ENCODE data around the gene BTBD19. TPM values are rescaled to one million over a fixed set of nuclear protein-coding genes. Genes with fewer than 3 reads are reported as not detected.
A peak's percentile ranks its signal among the peaks of the same experiment; 100 is the strongest.

BTBD19 gene
- total and polyA plus RNA-seq, 9 of the 15 experiments (the other 6 are each of a cell fraction or from before 2014, with no cell fraction given) = 0.22 to 2.0 (median 0.95) TPM

- TF ChIP-seq CREB3L1 (IDR thresholded peaks at IDR 0.05; ENCODE audit: borderline replicate concordance, low read depth) (no peak), HDAC3 (IDR thresholded peaks at IDR 0.05; ENCODE audit: borderline replicate concordance, partially characterized antibody) (no peak), MBD2 (IDR thresholded peaks at IDR 0.05; ENCODE audit: borderline replicate concordance, low read depth) (no peak), POLR2AphosphoS5 (IDR thresholded peaks at IDR 0.05; ENCODE audit: control insufficient read depth, insufficient read depth, low read depth, low read length) (peak; percentile 17; the same call in 1 of the 2 replicates), KDM1A (IDR thresholded peaks at IDR 0.05) (peak in 1 of 2 experiments; percentile 60; a peak in 2 of 4 replicates), NR4A1 (CRISPR knock-in tag; IDR thresholded peaks at IDR 0.05) (no peak), NR4A1 (tag; IDR thresholded peaks at IDR 0.05) (no peak), XRCC4 (IDR thresholded peaks at IDR 0.05; ENCODE audit: extremely low read depth, insufficient read depth, insufficient read length) (no peak), POLR2B (IDR thresholded peaks at IDR 0.05; ENCODE audit: low read depth, partially characterized antibody) (peak; percentile 30), ATF2 (CRISPR knock-in tag; IDR thresholded peaks at IDR 0.05) (no peak), SNRNP70 (optimal IDR thresholded peaks at IDR 0.05; ENCODE audit: low read depth, low read length) (peak; percentile 8), GABPB2 (CRISPR knock-in tag; conservative IDR thresholded peaks at IDR 0.05) (no peak), ZHX1 (conservative IDR thresholded peaks at IDR 0.05; ENCODE audit: low read length) (no peak), ELF1 (tag; IDR thresholded peaks at IDR 0.05) (no peak), HNRNPK (IDR thresholded peaks at IDR 0.05; ENCODE audit: low read depth, low read length, poor library complexity, severe bottlenecking) (no peak), TRIM28 (IDR thresholded peaks at IDR 0.05) (no peak), ZBTB49 (CRISPR knock-in tag; IDR thresholded peaks at IDR 0.05; ENCODE audit: borderline replicate concordance) (no peak), PHTF2 (CRISPR knock-in tag; IDR thresholded peaks at IDR 0.05) (no peak), E2F5 (CRISPR knock-in tag; IDR thresholded peaks at IDR 0.05) (no peak)
Measured at GRCh38 chr1:44778705-44779576, 29.4 kb upstream of the BTBD19 start (continued).

Data from K562 (cell line).